Panc1 (cell line): Measurements from ENCODE around the gene SIKE1.

ENCODE experiments used
- POLR2AphosphoS5 ChIP-seq: IDR thresholded peaks from 2 replicates; pipeline ENCODE4 v1.6.1; 2012; ENCODE audit warnings: mild to moderate bottlenecking, low read depth, low read length, moderate library complexity
- SIN3A ChIP-seq: IDR thresholded peaks from 2 replicates; pipeline ENCODE4 v1.6.1; 2012; ENCODE audit warnings: low read depth, mild to moderate bottlenecking, low read length, moderate library complexity, borderline replicate concordance; ENCODE audit not compliant: insufficient read depth
- TCF7L2 ChIP-seq: IDR thresholded peaks from 2 replicates; pipeline ENCODE4 v1.6.1; 2011; ENCODE audit warnings: mild to moderate bottlenecking, low read depth, low read length, inconsistent platforms
- TF ChIP-seq, protein P1 (sequence below): fragments of 450-650 bp; IDR thresholded peaks from 2 replicates; pipeline ENCODE4 v1.5.1; 2017; ENCODE audit warnings: mild to moderate bottlenecking

DNA sequence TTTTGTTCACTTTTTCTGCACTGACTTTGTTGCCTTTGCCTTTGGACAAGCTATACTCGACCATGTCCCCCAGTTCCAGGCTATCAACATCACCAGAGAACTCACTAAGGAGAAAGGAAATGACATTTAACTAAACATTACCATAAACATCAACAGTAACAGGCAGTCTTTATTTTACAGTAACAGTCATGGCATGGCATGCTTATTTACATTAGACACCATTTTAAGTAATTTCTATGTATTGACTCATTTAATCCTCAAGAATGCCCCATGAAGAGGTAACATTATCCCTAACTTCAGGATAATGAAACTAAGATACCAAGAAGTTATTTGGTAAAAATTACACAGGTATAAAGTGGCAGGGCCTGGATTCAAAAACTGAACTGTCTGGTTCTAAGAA is 55.3 kb downstream of the SIKE1 start:
- TF ChIP-seq, protein P1, sequence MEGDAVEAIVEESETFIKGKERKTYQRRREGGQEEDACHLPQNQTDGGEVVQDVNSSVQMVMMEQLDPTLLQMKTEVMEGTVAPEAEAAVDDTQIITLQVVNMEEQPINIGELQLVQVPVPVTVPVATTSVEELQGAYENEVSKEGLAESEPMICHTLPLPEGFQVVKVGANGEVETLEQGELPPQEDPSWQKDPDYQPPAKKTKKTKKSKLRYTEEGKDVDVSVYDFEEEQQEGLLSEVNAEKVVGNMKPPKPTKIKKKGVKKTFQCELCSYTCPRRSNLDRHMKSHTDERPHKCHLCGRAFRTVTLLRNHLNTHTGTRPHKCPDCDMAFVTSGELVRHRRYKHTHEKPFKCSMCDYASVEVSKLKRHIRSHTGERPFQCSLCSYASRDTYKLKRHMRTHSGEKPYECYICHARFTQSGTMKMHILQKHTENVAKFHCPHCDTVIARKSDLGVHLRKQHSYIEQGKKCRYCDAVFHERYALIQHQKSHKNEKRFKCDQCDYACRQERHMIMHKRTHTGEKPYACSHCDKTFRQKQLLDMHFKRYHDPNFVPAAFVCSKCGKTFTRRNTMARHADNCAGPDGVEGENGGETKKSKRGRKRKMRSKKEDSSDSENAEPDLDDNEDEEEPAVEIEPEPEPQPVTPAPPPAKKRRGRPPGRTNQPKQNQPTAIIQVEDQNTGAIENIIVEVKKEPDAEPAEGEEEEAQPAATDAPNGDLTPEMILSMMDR: no peak
- TF ChIP-seq POLR2AphosphoS5 (no peak), TCF7L2 (no peak), SIN3A (no peak)
